ENCODE results near the gene TRIO.

Gene TRIO

GRCh38 chr5:14182761-14183160 is 39.6 kb downstream of the TRIO start:
- H3K4me3 ChIP-seq (ENCODE audit: low read depth, low read length) = no peak overlapping the region
- peak overlapping the region; percentile 97 for H3K27ac ChIP-seq
- no peak for TF ChIP-seq CTCF (IDR thresholded peaks at IDR 0.05; ENCODE audit: low read depth, low read length, missing control alignments)
- H3K36me3 ChIP-seq (replicated peaks) = no peaks in the 10 kb centered on the region
- H3K27me3 ChIP-seq (replicated peaks) = no peaks in the 10 kb centered on the region
- in situ Hi-C loops (cut with HindIII; ENCODE audit: low pct_ligation_motif_present, low sequenced_read_pairs) = no loop called here
- DNase-seq = no peak

GRCh38 chr5:14183187-14183939 is 40.2 kb downstream of the TRIO start:
- no peak for TF ChIP-seq CTCF (IDR thresholded peaks at IDR 0.05; ENCODE audit: low read depth, low read length, missing control alignments)
- no peak for DNase-seq
- Histone ChIP-seq H3K27me3 (replicated peaks) (no peaks in the 10 kb centered on the region), H3K36me3 (replicated peaks) (no peaks in the 10 kb centered on the region), H3K4me3 (ENCODE audit: low read depth, low read length) (no peak overlapping the region), H3K27ac (peak overlapping the region; percentile 97)
- in situ Hi-C loops (cut with HindIII; ENCODE audit: low pct_ligation_motif_present, low sequenced_read_pairs) = no loop called here

- in situ Hi-C loops (cut with HindIII; ENCODE audit: low pct_ligation_motif_present, low sequenced_read_pairs) = no loop called here
- Histone ChIP-seq H3K27me3 (replicated peaks) (no peaks in the 10 kb centered on the region), H3K36me3 (replicated peaks) (no peaks in the 10 kb centered on the region), H3K4me3 (ENCODE audit: low read depth, low read length) (no peak overlapping the region), H3K27ac (peak overlapping the region; percentile 97)
- no peak for TF ChIP-seq CTCF (IDR thresholded peaks at IDR 0.05; ENCODE audit: low read depth, low read length, missing control alignments)
- peak; percentile 63 for DNase-seq
Measured at GRCh38 chr5:14184082-14184481, 40.9 kb downstream of the TRIO start.

GRCh38 chr5:14184725-14185124 is 41.6 kb downstream of the TRIO start:
- Histone ChIP-seq H3K27ac (peak overlapping the region; percentile 97), H3K36me3 (replicated peaks) (no peaks in the 10 kb centered on the region), H3K27me3 (replicated peaks) (no peaks in the 10 kb centered on the region), H3K4me3 (ENCODE audit: low read depth, low read length) (no peak overlapping the region)
- DNase-seq = no peak
- in situ Hi-C loops (cut with HindIII; ENCODE audit: low pct_ligation_motif_present, low sequenced_read_pairs) = no loop called here
- TF ChIP-seq CTCF (IDR thresholded peaks at IDR 0.05; ENCODE audit: low read depth, low read length, missing control alignments) = no peak

- Histone ChIP-seq H3K4me3 (ENCODE audit: low read depth, low read length) (no peak overlapping the region), H3K27me3 (replicated peaks) (no peaks in the 10 kb centered on the region), H3K27ac (peak overlapping the region; percentile 97), H3K36me3 (replicated peaks) (no peaks in the 10 kb centered on the region)
- in situ Hi-C loops (cut with HindIII; ENCODE audit: low pct_ligation_motif_present, low sequenced_read_pairs) = no loop called here
- DNase-seq = peak; percentile 78
- no peak for TF ChIP-seq CTCF (IDR thresholded peaks at IDR 0.05; ENCODE audit: low read depth, low read length, missing control alignments)
Measured at GRCh38 chr5:14185326-14186058, 42.4 kb downstream of the TRIO start.
